Adipocyte (in vitro differentiated cells): ENCODE results near the gene NHSL2.
A peak's percentile ranks its signal among the peaks of the same experiment; 100 is the strongest.

Experiments used
- DNase-seq: peaks from one replicate; pipeline ENCODE4 v3.0.0-alpha.2; 2015; ENCODE audit warnings: low read depth
- H3K27me3 ChIP-seq: replicated peaks from 2 replicates; pipeline ENCODE4 v1.7.0; 2013; ENCODE audit warnings: mild to moderate bottlenecking, low read length, moderate library complexity; ENCODE audit not compliant: control insufficient read depth, insufficient read depth
- H3K36me3 ChIP-seq: 2 replicates; pipeline ENCODE4 v1.7.0; 2013; ENCODE audit warnings: low read length, mild to moderate bottlenecking, moderate library complexity; ENCODE audit not compliant: control insufficient read depth, insufficient read depth, severe bottlenecking
- H3K4me1 ChIP-seq: 2 replicates; pipeline ENCODE4 v1.7.0; 2013; ENCODE audit warnings: mild to moderate bottlenecking, low read length, moderate library complexity; ENCODE audit not compliant: control insufficient read depth, insufficient read depth
- H3K4me3 ChIP-seq: 2 replicates; pipeline ENCODE4 v1.7.0; 2013; ENCODE audit warnings: mild to moderate bottlenecking, low read length, moderate library complexity
- H3K9ac ChIP-seq: 2 replicates; pipeline ENCODE4 v1.7.0; 2013; ENCODE audit warnings: mild to moderate bottlenecking, low read length, moderate library complexity
- H3K9me3 ChIP-seq: 2 replicates; pipeline ENCODE4 v1.7.0; 2013; ENCODE audit warnings: mild to moderate bottlenecking, low read length, moderate library complexity; ENCODE audit not compliant: control insufficient read depth

Gene NHSL2

DNA sequence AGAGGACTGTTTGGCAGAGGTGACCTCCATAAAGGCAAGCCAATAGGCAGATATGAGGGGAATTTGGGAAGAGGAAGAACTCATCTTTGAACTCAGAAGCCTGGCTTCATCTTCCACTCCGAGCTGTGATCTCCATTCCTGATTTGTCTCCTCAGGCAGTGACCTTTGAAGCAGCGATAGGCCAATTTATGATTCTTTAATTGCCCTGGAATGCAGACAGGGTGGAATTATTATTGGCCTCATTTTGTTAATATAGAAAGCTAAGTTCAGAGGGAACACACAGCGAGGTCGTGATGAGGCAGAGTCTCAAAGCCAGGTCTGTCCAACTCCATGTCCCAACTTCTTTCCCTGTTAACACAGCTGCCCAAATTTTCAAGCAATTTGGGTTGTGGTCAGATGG lies 204.2 kb downstream of the NHSL2 start:
- H3K36me3 ChIP-seq = no peaks in the 10 kb centered on the region
- H3K9me3 ChIP-seq = no peaks in the 10 kb centered on the region
- no peak for DNase-seq
- no peak overlapping the region for H3K4me3 ChIP-seq
- peaks cover 7% of the 10 kb centered on the region for H3K4me1 ChIP-seq
- H3K27me3 ChIP-seq = peaks cover 21% of the 10 kb centered on the region
- no peak overlapping the region for H3K9ac ChIP-seq

DNA sequence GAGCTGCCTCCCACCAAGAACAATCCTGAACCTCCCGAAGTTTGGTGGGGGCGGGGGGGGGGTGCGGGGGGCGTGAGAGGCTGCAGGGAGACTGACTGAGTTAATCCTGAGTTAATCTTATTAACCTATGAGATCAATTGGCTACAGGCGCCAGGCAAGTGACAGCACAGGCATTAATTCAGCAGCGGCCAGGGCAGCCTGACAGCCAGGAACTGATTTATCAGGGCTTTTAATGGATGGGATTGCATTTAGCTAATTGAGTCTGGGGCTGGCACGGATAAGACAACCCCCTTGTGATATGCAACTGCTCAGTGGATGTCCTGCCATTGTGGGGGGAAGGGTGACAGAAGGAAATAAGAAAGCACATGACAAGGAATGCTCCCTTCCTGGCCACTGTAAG lies 204.7 kb downstream of the NHSL2 start:
- H3K27me3 ChIP-seq = peaks cover 19% of the 10 kb centered on the region
- H3K36me3 ChIP-seq = no peaks in the 10 kb centered on the region
- no peak overlapping the region for H3K4me3 ChIP-seq
- H3K9me3 ChIP-seq = no peaks in the 10 kb centered on the region
- H3K4me1 ChIP-seq = peaks cover 7% of the 10 kb centered on the region
- no peak overlapping the region for H3K9ac ChIP-seq
- no peak for DNase-seq

DNA sequence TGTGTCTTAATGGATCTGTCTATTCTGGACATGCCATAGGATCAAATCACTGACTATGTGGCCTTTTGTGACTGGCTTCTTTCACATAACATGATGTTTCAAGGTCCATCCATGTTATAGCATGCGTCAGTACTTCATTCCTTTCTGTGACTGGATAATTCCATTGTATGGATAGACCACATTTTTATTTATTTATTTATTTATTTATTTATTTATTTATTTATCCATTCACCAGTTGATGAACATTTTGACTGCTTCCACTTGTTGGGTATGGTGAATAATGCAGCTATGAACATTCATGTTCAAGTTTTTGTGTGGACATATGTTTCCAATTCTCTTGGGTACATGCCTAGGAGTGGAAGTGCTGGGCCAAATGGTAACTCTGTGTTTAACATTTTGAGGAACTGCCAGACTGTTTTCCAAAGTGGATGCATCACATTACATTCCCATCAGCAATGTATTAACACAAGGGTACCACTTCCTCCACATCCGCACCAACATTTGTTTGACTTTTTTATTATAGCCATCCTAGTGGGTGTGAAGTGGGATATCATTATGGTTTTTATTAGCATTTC lies 207.1 kb downstream of the NHSL2 start:
- peaks cover 20% of the 10 kb centered on the region for H3K4me1 ChIP-seq
- no peak for DNase-seq

DNA sequence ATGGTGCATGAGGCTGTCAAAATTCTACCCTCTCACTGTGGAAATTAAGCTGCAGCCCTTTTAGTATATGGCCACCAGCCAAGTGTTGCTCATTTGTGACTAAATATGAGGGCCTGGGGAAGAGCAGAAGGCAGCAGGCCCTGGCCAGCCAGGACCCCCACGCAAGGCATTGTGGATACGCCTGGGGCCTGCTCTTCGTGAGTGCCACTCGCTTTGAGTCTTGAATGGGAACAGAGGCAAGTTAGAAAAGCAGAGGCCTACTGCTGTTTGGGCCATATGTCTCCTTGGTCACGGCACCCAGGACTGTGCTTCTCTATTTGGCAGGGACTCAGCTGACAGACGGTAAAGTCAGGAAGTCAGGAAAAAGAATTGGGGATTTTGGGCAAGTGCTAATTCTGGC lies 210.2 kb downstream of the NHSL2 start:
- H3K9ac ChIP-seq = no peak overlapping the region
- DNase-seq = no peak

More for the DNA sequence above, 207.1 kb downstream of the NHSL2 start:
- no peaks in the 10 kb centered on the region for H3K36me3 ChIP-seq
- H3K4me3 ChIP-seq = no peak overlapping the region
- peaks cover 10% of the 10 kb centered on the region for H3K27me3 ChIP-seq
- H3K9me3 ChIP-seq = no peaks in the 10 kb centered on the region
- no peak overlapping the region for H3K9ac ChIP-seq

DNA sequence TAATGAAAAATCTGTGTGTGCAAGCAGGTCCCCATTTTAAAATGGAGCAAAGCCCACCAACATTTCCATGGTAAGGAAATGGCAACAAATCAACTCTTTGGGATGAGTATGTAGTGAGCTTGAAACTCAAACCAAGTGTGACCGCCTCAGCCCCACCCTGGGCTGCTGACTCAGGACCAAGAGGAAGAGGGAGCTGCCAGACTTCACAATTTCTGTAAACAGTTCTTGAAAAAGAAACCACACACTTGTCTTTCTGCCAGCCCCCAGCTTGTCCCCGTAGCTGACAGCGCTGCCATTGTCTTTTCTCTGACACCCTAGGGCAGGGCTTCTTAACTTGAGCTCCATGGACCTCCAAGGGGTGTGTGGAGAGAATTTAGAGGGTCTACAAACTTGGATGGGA lies 210.7 kb downstream of the NHSL2 start:
- Histone ChIP-seq H3K36me3 (no peaks in the 10 kb centered on the region), H3K4me1 (peaks cover 35% of the 10 kb centered on the region), H3K9ac (no peak overlapping the region), H3K4me3 (no peak overlapping the region), H3K9me3 (no peaks in the 10 kb centered on the region), H3K27me3 (peaks cover 15% of the 10 kb centered on the region)
- DNase-seq = peak; percentile 77

More for the DNA sequence above, 210.2 kb downstream of the NHSL2 start:
- no peaks in the 10 kb centered on the region for H3K9me3 ChIP-seq
- no peak overlapping the region for H3K4me3 ChIP-seq
- H3K4me1 ChIP-seq = peaks cover 30% of the 10 kb centered on the region
- H3K36me3 ChIP-seq = no peaks in the 10 kb centered on the region
- peaks cover 15% of the 10 kb centered on the region for H3K27me3 ChIP-seq

DNA sequence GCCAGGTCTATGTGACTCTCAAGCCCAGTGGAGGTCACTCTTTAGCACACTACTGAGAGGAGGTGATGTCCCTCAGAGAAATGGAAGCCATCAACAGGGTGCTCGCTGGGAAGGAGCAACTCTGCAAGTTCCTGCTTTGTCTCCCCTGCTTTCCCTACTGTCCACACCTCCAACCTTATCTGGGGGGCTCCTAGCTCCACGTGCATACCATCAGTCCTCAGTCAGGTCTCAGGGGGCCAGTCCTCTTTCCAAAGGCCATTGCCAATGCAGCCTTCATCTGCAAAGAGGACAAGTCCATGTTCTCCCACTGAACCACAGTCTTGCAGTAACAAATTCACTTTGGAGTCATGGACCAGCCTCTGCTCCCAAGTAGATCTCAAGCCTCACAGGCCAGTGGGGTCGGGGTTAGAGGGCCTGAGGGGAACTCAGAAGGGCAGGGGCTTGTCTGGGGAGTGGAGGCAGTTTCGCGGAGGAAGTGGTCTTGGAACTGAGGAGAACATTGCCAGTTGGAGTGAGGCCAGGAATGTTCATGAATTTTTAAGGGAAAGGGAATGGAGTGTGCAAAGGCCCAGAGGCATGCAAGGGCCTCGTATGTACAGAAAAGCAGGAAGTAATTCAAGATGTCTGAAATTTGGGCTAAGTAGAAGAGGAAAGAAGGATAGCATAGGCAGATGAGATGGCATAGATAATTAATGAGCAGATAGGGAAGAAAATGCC lies 212.1 kb downstream of the NHSL2 start:
- Histone ChIP-seq H3K4me1 (peaks cover 47% of the 10 kb centered on the region), H3K9me3 (no peaks in the 10 kb centered on the region)

DNA sequence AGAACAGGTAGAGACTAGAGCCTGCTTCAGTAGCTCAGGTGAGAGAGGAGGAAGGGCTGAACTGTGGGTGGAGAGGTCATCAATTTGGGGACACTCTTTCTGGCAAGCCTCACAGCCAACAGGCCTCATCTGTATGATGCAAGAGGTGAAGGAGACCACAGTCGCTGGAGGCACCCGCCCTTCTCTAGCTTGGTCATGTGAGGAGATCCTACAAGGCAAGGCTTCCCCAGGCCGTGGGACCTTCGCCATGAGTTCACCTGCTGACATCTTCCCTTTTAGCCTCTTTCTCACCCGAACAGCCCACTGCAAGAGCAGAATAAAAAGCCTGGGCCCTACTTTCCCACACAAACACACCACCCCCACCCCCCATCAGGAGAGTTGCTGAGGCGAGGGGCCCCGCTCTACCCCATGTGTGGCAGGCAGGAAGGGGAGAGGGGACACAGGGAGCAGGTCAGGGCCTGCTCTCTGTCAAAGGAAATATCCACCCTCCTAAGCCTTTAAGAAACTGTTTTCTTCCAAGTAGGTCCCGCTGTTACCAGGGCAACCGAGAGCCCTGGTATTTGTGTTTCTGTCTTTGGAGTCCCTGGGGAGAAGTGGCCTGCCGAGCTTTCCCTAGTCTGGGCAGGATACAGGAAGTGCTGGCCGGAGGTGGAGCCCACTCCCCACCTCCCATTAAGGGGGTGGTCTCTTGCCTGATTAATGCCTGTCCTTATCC lies 213.0 kb downstream of the NHSL2 start:
- Histone ChIP-seq H3K27me3 (peaks cover 12% of the 10 kb centered on the region), H3K36me3 (no peaks in the 10 kb centered on the region), H3K4me1 (peaks cover 55% of the 10 kb centered on the region), H3K4me3 (no peak overlapping the region), H3K9me3 (no peaks in the 10 kb centered on the region), H3K9ac (no peak overlapping the region)
- DNase-seq = no peak

More for the DNA sequence above, 212.1 kb downstream of the NHSL2 start:
- Histone ChIP-seq H3K4me3 (no peak overlapping the region), H3K27me3 (peaks cover 12% of the 10 kb centered on the region), H3K36me3 (no peaks in the 10 kb centered on the region), H3K9ac (no peak overlapping the region)
- DNase-seq = no peak

DNA sequence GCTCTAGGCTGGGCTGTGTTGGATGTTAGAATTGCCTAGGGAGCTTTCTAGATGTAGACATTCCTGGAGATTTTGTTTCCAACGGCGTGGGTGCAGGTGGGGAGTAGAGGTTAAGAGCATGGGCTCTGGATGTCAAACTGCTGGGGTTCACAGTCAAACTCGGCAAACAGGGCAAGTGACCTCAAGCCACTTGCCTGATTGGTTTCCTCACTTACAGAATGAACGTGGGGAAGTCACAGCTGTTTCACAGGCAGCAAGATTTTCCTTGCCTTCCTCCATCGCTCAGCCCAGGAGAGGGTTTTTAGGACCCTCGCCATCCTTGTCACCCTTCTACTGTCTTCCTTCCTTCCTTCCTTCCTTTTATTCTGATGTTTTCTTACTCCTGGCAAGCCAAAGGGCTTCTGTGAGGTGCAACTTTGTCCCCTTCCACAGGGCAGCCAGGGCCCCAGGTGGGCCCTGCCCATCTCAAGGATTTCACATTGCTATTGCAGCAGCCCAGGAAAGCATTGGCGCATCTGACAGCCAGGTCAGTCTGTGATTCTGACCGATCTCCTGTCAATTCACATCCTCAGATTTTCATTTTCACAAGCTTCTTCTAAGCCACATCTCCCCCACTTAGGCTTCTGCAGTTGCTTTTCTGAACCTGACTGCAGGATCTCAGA lies 214.0 kb downstream of the NHSL2 start:
- Histone ChIP-seq H3K36me3 (no peaks in the 10 kb centered on the region), H3K4me3 (no peak overlapping the region), H3K4me1 (peaks cover 57% of the 10 kb centered on the region), H3K27me3 (peaks cover 17% of the 10 kb centered on the region), H3K9ac (no peak overlapping the region), H3K9me3 (no peaks in the 10 kb centered on the region)
- DNase-seq = no peak

DNA sequence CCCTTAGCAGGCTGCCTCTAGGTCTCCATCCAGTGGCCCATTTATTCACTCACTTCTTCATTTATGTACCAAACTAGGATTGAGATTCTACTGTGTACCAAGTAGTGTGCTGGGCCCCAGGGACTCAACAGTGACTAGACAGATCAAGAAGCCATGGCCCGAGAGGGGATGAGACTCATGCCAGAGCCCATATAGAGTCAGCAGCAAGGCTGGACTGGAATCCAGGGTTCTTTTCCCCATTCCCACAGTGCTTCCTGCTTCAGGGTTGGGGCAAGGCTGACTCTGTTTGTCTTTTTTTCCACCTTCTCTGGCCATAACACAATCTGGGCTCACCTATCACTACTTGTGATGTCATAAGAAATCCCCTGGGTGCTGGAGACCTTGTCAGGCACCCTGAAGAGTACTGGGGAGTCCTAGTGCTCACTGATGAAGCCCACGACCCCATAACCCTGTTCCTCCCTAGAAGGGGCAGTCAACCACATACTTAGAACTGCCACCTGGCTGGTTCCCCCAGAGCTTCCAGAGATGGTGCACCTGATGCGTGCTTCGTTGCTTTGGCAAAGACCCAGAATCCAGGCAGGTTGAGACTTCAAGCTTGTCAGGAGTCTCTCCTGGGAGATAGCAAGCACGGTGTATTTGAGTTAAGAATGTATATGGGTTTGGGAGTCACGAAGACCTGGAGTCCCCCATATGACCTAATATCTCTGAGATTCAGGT lies 214.8 kb downstream of the NHSL2 start:
- H3K36me3 ChIP-seq = no peaks in the 10 kb centered on the region
- no peaks in the 10 kb centered on the region for H3K9me3 ChIP-seq
- no peak overlapping the region for H3K4me3 ChIP-seq
- no peak for DNase-seq
- H3K4me1 ChIP-seq = peaks cover 57% of the 10 kb centered on the region
- no peak overlapping the region for H3K9ac ChIP-seq
- H3K27me3 ChIP-seq = peaks cover 17% of the 10 kb centered on the region

DNA sequence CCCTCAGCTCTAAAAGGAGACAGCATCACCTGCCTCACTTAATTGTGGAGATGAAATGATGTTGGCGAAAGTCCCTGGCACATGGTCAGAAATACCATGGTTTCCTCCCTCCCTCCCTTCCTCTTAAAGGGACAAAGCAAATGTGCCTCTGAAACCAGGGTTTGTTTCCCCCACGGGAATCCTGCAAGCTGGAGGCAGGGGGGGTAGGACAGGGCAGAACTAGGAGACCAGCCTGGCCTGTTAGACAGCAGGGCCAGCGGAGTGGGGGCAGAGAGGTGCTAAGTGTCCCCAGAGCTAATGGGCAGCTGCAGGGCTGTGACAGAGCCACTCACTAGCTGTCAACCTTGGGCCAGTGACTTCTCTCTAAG lies 215.4 kb downstream of the NHSL2 start:
- H3K9me3 ChIP-seq = no peaks in the 10 kb centered on the region
- peaks cover 51% of the 10 kb centered on the region for H3K4me1 ChIP-seq

More for the DNA sequence above, 215.4 kb downstream of the NHSL2 start:
- DNase-seq = no peak
- H3K9ac ChIP-seq = peak overlapping the region; percentile 44
- H3K4me3 ChIP-seq = no peak overlapping the region
- H3K27me3 ChIP-seq = peaks cover 17% of the 10 kb centered on the region
- no peaks in the 10 kb centered on the region for H3K36me3 ChIP-seq
